Right ventricle myocardium inferior (tissue), 1 donor: ENCODE measurements around the gene APC2. TPM values are rescaled to one million over a fixed set of nuclear protein-coding genes. Genes with fewer than 3 reads are reported as not detected.

ENCODE experiments used
- ATAC-seq: fragments of 200-7000 bp; cut with Tn5 transposase; one replicate; pipeline ENCODE4 v1.9.1; 2020; ENCODE audit warnings: mild to moderate bottlenecking, moderate library complexity
- DNase-seq: peaks from one replicate; pipeline ENCODE4 v3.0.0; 2021; ENCODE audit errors: missing footprints
- intact Hi-C: fragments of 100-400 bp; cut with DNase I; formaldehyde crosslinking; loops from one replicate; pipeline ENCODE4 v1.11.0; 2022
- total RNA-seq: library from RNA; stranded (reverse); fragmentation: NEBNext Ultra II Directional; extraction: Animal tissue kit (Norgen Biotek cat#: 25700); gene quantifications from one replicate; pipeline ENCODE4 v1.2.1, GENCODE V29; 2021
- donor health status: DM: no; HTN: yes; CAD: no; lungs with severe emphysema.

The APC2 gene
- total RNA-seq, 1 donor from 2014 or later: 0.14 TPM

GRCh38 chr19:1482361-1483130 lies 32.6 kb downstream of the APC2 start:
- peak; percentile 51 for DNase-seq
- intact Hi-C loops: no loop called here
- ATAC-seq: no peak

DNA sequence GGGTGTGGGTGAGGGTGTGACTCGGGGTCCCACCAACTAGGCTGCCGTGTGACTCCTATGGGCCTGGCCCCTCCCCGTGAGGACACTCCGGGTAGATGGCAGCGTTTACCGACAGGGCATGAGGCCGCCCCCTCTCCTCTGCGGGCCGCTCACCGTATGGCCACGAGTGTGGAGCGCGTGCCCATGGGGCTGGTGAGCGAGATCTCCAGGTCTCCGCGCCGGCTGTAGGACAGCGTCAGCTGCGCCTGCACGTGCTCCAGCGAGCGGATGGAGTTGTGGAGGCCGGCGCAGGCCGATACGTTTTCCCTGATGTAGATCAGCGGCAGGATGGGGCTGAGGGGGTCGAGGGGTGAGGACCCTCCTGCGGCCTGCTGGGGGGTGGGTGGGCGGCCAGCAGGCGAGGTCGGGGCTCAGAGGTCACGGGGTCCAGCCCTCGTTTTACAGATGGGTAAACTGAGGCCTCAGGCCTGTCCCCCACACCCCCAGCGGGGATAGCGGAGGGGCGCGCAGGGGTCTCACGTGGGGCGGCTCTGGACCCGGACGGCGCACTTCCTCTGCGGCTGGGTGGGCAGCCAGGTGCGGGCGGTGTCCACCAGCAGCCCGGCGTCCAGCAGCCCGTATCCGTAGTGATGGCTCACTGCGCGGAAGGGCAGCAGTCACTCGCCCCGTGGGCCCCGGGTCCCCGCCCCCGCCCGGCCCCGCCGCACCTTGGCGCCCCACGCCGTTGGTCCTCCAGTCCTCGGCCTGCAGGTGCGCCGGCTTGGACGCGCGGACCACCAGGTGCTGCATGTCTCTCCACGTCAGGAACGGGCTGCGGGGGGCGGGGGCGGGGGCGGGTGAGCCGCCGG lies 33.4 kb downstream of the APC2 start:
- ATAC-seq (no peak), DNase-seq (peak; percentile 62)
- intact Hi-C loops: no loop called here

- DNase-seq (peak; percentile 45), ATAC-seq (no peak)
- intact Hi-C loops: no loop called here
These were observed 34.1 kb downstream of the APC2 start for GRCh38 chr19:1483979-1484428.

DNA sequence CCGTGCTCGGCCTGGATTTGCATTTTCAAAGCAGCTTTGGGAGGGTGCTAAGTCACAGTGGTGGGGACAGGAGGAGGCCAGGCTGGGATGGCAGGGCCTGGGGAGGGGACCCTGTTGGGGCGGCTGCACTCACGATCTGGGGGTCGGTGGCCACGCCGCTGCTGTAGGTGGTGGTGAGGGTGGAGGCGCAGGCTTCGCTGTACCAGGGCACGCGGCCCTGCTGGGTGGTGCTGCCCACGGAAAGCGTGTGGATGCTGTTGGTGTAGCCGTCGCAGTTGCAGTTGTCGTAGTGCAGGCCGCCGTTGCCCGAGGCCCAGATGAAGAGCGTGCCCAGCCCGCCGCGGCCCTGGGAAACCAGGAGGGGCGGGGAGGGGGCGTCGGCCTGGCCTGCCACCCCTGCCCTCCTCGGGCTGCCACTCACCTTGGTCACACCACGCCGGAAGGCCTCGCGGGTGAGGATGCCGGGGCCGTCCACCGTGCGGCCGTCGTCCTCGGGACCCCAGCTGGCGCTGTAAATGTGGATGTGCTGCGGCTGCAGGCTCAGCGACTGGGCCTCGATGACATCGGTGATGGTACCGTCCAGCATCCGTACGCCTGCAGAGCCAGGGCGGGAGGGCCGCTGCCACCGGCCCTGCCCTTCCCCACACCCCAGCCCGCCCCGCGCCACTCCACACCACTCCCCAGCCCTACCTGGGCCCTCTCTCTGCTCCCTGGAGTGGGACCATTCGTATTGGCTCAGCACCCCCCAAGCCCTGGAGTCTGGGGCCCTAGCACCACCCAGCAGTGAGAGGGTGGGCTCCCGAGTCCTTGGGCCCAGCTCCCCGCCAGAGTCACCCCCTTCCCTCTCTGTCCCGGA lies 37.0 kb downstream of the APC2 start:
- intact Hi-C loops: no loop called here
- DNase-seq (peak; percentile 46), ATAC-seq (no peak)

DNA sequence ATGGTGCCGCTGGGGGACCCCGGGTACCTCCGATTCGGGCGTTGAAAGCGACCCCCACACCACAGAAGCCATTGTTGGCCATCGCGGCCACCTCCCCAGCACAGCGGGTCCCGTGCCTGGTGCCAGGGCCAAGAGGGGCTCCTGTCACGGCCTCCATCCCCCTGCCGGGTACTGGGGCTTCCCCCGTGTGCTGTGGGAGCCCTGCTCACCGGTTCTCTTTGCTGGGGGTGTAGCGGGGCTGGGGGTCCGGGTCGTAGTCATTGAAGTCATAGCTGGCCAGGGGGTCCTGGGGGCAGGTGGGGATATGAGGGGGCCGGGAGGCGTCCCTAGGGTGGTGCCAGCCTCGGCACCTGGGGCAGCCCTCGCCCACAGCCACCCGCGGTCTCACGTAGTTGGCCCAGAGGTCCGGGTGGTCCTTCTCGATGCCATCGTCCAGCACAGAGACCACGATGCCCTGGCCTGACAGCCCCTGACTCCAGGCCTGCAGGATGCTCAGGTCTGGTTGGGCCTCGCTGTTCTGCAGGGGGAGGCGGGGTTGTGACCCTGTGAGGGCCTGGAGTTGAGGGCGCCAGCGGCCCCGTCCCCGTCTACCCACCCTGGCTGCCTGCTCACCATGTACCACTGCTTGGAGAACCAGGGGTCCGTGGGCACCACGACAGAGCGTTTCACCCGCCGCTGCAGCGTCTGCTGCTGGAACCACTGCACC lies 37.8 kb downstream of the APC2 start:
- intact Hi-C loops: no loop called here
- DNase-seq (peak; percentile 57), ATAC-seq (no peak)

GRCh38 chr19:1488282-1488601 lies 38.3 kb downstream of the APC2 start:
- ATAC-seq (no peak), DNase-seq (no peak)
- intact Hi-C loops: no loop called here

GRCh38 chr19:1489463-1490310 lies 39.8 kb downstream of the APC2 start:
- intact Hi-C loops: loop anchor here (1.0 kb wide), 1 partner anchor 10 kb away; the partner anchor contains the start of gene C19orf25
- peak; percentile 47 for DNase-seq
- no peak for ATAC-seq

DNA sequence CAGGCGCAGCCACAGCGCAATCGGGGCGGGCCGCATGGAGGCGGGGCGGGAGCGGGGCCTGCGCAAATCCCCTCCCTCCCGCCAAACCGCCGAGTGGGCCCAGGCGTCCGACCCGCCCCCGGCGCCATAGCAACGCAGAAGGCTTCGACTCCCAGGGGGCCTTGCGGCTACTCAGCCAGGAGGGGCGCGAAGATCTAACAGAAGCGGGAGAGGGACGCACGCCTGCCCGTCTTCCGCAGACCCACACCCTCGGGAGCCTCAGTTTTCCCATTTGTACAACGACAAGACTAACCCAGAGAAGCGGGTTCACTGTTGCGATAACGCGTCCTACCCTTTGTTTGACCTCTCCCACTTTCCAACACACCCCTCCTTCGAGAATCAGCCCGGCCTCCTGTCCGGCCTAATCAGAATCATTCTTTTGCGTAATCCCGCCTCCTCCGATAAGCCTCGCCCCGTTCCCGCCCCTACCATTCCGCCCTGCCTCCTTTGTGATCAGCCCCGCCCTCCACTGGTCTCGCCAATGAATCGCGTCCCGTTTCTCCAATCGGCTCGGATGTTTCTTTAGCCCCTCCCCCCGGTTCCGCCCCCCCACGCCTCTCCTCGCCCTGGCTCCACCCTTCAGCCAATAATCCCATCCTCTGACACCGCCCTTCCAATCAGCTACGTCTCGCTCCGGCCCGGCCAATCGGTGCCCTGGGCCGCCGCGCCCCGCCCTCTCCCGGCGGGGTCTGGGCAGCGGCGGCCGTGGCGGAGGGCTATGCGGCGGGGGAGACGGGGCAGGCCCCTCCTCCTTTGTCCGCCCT lies 40.6 kb downstream of the APC2 start, which contains the start of gene PCSK4:
TSS of gene PCSK4 (minus strand) at position 40 of the 803 bp plus-strand sequence. CDS start at position 36, 4 bp downstream.
- peak; percentile 94 for ATAC-seq
- DNase-seq: peak; percentile 97
- intact Hi-C loops: loop anchor here (1.0 kb wide), 1 partner anchor 11 kb away; the partner anchor contains the start of gene C19orf25

DNA sequence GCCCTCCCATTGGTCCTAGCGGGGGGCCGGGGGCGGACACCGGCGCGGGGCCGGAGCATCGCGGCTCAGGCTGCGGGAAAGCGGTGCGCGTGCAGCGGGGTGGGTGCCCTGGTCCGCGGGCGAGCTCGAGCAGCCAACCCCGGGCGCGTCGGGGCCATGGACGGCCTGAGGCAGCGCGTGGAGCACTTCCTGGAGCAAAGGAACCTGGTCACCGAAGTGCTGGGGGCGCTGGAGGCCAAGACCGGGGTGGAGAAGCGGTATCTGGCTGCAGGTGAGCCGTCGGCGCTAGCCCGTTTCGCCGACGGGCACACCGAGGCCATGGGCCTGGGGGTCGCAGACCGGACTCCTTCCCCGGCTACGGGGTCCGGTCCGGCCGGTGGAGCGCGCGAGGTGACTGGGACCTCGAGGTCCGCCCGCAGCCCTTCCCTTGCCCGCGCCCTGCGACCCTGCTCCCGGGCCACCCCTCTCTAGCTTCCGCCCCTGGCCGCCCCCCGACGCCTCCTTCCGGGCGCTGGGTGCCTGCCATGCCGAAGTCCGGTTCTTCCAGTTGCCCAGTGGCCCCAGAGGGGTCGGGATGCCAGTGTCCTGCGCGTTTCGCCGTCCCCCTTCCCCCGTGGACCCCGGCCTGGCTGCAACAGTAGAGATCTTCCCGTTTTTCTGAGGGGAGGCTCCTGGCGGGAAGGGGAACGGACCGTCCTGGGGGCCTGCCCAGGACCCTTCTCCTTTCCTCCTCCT lies 41.4 kb downstream of the APC2 start, which contains the start of gene REEP6:
TSS of gene REEP6 (plus strand) at position 68 of the 735 bp plus-strand sequence. CDS start at position 157, 89 bp downstream.
- ATAC-seq: no peak
- intact Hi-C loops: no loop called here
- peak; percentile 55 for DNase-seq

DNA sequence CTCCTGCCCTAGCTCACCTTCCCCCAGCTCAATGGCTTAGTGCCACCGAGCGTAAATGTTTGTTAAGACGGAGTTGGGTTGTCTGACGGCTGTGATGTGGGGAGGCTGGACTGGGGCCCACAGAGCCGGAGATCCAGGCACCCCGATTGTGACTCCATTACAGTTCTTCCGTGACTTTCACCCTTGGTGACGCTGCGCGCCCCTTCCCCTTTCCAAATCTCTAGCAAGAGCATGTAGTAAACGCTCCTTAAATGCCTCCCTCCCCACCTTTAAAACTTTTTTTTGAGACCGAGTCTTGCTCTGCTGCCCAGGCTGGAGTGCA lies 41.9 kb downstream of the APC2 start:
- DNase-seq: no peak
- intact Hi-C loops: no loop called here
- ATAC-seq: no peak

DNA sequence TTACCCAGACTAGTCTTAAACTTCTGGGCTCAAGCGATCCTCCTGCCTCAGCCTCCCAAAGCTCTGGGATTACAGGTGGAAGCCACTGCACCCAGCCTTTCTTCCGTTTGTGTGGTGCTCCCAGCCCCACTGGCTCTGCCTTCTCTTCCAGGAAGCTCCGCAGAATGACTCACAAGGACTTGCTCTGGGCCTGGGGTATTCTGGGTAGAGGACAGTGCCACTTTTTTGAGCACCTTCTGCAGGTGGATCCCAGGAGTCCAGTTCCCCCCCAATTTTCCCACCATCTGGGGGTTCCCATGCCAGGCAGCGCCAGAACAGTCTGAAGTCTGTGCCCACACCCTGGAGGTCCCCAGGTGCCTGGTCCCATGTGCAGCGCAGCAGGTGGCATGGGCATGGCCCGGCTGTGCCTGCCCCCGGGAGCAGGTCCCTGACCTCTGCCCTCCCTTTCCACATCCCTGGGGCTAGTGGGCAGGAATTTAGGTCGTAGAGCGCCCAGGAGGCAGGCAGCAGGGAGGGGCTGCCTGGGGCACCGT lies 42.6 kb downstream of the APC2 start:
- intact Hi-C loops: no loop called here
- no peak for DNase-seq
- ATAC-seq: no peak

- ATAC-seq (no peak), DNase-seq (peak; percentile 0)
- intact Hi-C loops: no loop called here
These were observed 44.3 kb downstream of the APC2 start for GRCh38 chr19:1494115-1494815.

DNA sequence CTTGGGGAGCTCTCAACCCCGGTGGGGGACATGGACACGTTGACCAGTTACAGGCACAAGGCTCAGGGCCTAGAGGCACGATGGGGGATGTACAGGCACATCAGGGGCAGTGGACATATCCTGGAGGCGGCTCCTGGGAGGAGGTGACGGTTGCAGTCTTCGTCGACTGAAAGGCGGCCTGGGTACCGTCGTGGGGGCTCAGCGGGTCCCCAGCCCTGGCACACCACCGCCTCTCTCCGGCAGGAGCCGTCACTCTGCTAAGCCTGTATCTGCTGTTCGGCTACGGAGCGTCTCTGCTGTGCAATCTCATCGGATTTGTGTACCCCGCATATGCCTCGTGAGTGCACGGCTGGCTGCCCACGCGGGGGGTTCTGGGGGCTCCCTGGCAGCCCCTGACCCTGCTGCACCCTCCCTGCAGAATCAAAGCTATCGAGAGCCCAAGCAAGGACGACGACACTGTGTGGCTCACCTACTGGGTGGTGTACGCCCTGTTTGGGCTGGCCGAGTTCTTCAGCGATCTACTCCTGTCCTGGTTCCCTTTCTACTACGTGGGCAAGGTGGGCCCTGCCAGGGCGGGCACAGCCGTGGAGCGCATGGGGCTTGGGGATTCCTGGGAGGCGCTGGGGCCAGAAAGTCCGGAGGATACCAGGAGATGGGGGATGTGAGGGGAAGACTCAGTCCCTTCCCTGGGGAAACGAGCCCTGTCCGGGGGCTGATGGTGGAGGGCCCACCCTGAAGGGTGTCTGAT lies 45.3 kb downstream of the APC2 start:
- peak; percentile 62 for DNase-seq
- no peak for ATAC-seq
- intact Hi-C loops: no loop called here
